Right atrium auricular region (tissue), 2 donors: Measurements from ENCODE around the gene SLC7A6. TPM values are rescaled to one million over a fixed set of nuclear protein-coding genes. Genes with fewer than 3 reads are reported as not detected.
A peak's percentile ranks its signal among the peaks of the same experiment; 100 is the strongest.

Experiments used
- DNase-seq: peaks from one replicate; pipeline ENCODE4 v3.0.0-alpha.2; 2019; ENCODE audit warnings: low spot score
- H3K27ac ChIP-seq, 2 donors: fragments of 200-600 bp; sonication (generic); 1 replicate in 1 of 2; 2 replicates in 1 of 2; pipeline ENCODE4 v1.5.1; 2016 to 2019
- H3K27me3 ChIP-seq, 2 donors: fragments of 200-600 bp; sonication (generic); one replicate each; pipeline versions ENCODE4 v1.5.1 to v1.6.0; 2017 to 2019
- H3K36me3 ChIP-seq: fragments of 200-600 bp; sonication (generic); one replicate; pipeline ENCODE4 v1.5.1; 2016
- H3K4me1 ChIP-seq, 2 donors: fragments of 200-600 bp; sonication (generic); one replicate each; pipeline versions ENCODE4 v1.5.1 to v1.6.0; 2017 to 2019
- H3K4me3 ChIP-seq, 2 donors: fragments of 200-600 bp; sonication (generic); 1 replicate in 1 of 2; 2 replicates in 1 of 2; pipeline ENCODE4 v1.5.1; 2017 to 2019; ENCODE audit warnings: mild to moderate bottlenecking in 1 of 2, moderate library complexity in 1 of 2
- H3K9me3 ChIP-seq, 2 donors: fragments of 200-600 bp; sonication (generic); one replicate each; pipeline ENCODE4 v1.5.1; 2019
- CTCF ChIP-seq, 2 donors: fragments of 200-600 bp; sonication (generic); IDR thresholded peaks; one replicate each; pipeline ENCODE4 v1.5.1; 2019; ENCODE audit warnings: antibody characterized with exemption in 2 of 2
- total RNA-seq, 2 donors: library from RNA; depleted of rRNA; stranded (reverse); fragments of >200 nt; gene quantifications; one replicate each; pipeline ENCODE4 v1.1.0, GENCODE V29; 2016

Gene SLC7A6
- total RNA-seq, 2 donors from 2014 or later, result 28.9 to 51.0 TPM

GRCh38 chr16:68252383-68252782 lies 11.9 kb upstream of the SLC7A6 start:
- peaks cover 52% of the 10 kb centered on the region for H3K36me3 ChIP-seq
- DNase-seq, result no peak
- H3K9me3 ChIP-seq, result no peaks in the 10 kb centered on the region
- peak overlapping the region; percentile 89 to 94 for H3K27ac ChIP-seq
- TF ChIP-seq CTCF (IDR thresholded peaks at IDR 0.05), result no peak
- peaks cover 0 to 46% of the 10 kb centered on the region in 2 donors for H3K4me1 ChIP-seq
- H3K27me3 ChIP-seq, result no peaks in the 10 kb centered on the region
- no peak overlapping the region for H3K4me3 ChIP-seq

DNA sequence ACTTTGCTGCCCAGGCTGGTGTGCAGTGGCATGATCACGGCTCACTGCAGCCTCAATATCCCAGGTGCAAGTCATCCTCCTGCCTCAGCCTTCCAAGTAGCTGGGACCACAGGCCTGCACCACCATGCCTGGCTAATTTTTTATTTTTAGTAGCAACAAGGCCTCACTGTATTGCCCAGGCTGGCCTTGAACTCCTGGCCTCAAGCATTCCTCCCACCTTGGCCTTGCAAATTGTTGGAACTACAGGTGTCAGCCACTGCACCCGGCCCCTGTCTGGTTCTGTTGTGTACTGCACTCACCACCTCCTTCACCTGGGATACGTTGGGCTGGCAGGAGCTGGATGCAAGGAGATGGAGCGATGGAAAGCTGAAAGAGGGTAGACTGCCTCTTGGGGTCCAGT lies 10.6 kb upstream of the SLC7A6 start:
- Histone ChIP-seq H3K4me3 (no peak overlapping the region), H3K4me1 (peaks cover 0 to 43% of the 10 kb centered on the region in 2 donors), H3K27me3 (no peaks in the 10 kb centered on the region), H3K36me3 (peaks cover 52% of the 10 kb centered on the region), H3K27ac (peak overlapping the region; percentile 89 to 94), H3K9me3 (no peaks in the 10 kb centered on the region)
- no peak for TF ChIP-seq CTCF (IDR thresholded peaks at IDR 0.05)
- no peak for DNase-seq

DNA sequence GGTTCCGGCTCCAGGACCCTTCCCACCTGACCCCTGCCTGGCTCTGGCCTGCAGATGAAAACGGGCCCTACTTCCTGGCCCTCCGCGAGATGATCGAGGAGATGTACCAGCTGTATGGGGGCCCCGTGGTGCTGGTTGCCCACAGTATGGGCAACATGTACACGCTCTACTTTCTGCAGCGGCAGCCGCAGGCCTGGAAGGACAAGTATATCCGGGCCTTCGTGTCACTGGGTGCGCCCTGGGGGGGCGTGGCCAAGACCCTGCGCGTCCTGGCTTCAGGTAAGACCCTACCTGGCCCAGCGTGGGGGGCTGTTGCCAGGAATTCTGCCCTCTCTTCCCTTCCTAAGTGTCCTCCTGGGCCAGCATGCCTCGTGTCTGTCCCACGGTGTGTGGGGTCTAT lies 8.6 kb upstream of the SLC7A6 start:
- peak overlapping the region; percentile 89 to 94 for H3K27ac ChIP-seq
- H3K9me3 ChIP-seq, result no peaks in the 10 kb centered on the region
- H3K4me1 ChIP-seq, result peaks cover 0 to 32% of the 10 kb centered on the region in 2 donors
- TF ChIP-seq CTCF (IDR thresholded peaks at IDR 0.05), result no peak
- DNase-seq, result no peak
- no peak overlapping the region for H3K4me3 ChIP-seq
- H3K36me3 ChIP-seq, result peaks cover 57% of the 10 kb centered on the region
- H3K27me3 ChIP-seq, result no peaks in the 10 kb centered on the region

DNA sequence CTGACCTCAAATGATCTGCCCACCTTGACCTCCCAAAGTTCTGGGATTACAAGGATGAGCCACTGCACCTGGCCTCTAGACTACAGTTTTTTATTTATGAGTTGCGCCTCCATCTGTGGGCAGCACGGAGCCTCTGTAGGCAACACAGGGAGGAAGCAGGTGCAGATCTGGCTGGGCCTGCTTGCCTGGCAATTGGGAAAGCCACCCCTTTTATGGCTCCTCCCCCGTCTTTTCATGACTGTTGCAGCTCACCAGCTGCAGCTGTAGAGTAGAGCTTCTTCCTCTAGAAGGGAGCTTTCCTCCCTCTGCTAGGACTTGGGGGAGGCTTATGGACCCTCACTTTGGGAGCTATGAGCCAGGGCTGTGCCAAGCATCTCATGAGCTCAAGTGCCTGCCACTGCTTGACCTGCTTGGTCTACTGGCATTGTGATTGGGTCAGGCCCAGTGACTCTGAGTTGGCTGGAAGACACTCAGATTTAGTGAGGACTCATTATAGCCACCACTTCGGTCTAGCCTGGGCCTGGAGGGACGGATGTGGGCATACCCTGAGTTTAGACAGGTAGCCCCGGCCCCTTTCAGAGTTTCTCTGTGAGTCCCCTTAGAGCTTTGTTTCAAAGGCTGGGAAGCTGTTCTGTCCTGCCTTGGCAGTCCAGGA lies 6.9 kb upstream of the SLC7A6 start:
- H3K27me3 ChIP-seq, result no peaks in the 10 kb centered on the region
- peaks cover 0 to 30% of the 10 kb centered on the region in 2 donors for H3K4me1 ChIP-seq
- peaks cover 56% of the 10 kb centered on the region for H3K36me3 ChIP-seq
- no peaks in the 10 kb centered on the region for H3K9me3 ChIP-seq
- H3K27ac ChIP-seq, result peak overlapping the region; percentile 75 to 80
- H3K4me3 ChIP-seq, result no peak overlapping the region
- no peak for DNase-seq
- TF ChIP-seq CTCF (IDR thresholded peaks at IDR 0.05), result no peak

GRCh38 chr16:68257906-68258800 lies 6.2 kb upstream of the SLC7A6 start:
- Histone ChIP-seq H3K4me3 (no peak overlapping the region), H3K27ac (peak overlapping the region; percentile 75 to 80), H3K4me1 (peaks cover 0 to 22% of the 10 kb centered on the region in 2 donors), H3K36me3 (peaks cover 51% of the 10 kb centered on the region), H3K27me3 (no peaks in the 10 kb centered on the region), H3K9me3 (no peaks in the 10 kb centered on the region)
- DNase-seq, result no peak
- no peak for TF ChIP-seq CTCF (IDR thresholded peaks at IDR 0.05)
